Adrenal gland (tissue), 12 donors: ENCODE data around the gene SP110. TPM values are rescaled to one million over a fixed set of nuclear protein-coding genes. Genes with fewer than 3 reads are reported as not detected.

Source experiments
- polyA plus RNA-seq, 3 donors: library from polyadenylated mRNA; stranded (reverse); fragments of 200-250 nt in 2 of 3; fragments of 350-450 nt in 1 of 3; fragmentation: Illumina TruSeq in 1 of 3; extraction: RNeasy Lipid Tissue Mini Kit (QIAGEN cat#74804) in 1 of 3; gene quantifications; one replicate each; pipeline ENCODE4 v1.2.3, GENCODE V29; 2013 to 2014
- total RNA-seq, 9 donors: library from RNA; depleted of rRNA in 4 of 9; stranded (reverse); fragments of >200 nt in 4 of 9; fragments of 120-200 nt in 1 of 9; fragmentation: NEBNext Ultra II Directional in 1 of 9; extraction: Animal tissue kit (Norgen Biotek cat#: 25700) in 1 of 9; gene quantifications; one replicate each; pipeline versions ENCODE4 v1.1.0 to v1.2.4, GENCODE V29; 2013 to 2023
- donor health status: healthy with polysubstance abuse.
- donor health status: Bipolar disorder and iron deficiency.
- donor health status: DM: yes; HTN: yes; CAD: no.
- donor health status: DM: no; HTN: no; CAD: no.
- donor health status: DM: no; HTN: no; CAD: no.
- donor health status: DM: yes; HTN: yes; CAD: no.

SP110 gene
- total and polyA plus RNA-seq, 12 donors = 7.8 to 37.9 (median 16.8) TPM

Other genes with a start within 250 kb of the SP110 start
- gene SLC16A14, start 151.1 kb downstream of the SP110 start, total RNA-seq = 10 to 100 TPM in 3 of 9 donors, 1 to 10 TPM in 6; 4.7 to 23.5 (median 8.0) TPM
- 10 to 100 TPM in 1 of 3 donors, 1 to 10 TPM in 1, under 1 TPM in 1; 0.88 to 12.1 (median 4.3) TPM for gene SLC16A14, start 151.1 kb downstream of the SP110 start, polyA plus RNA-seq
- gene SP140, start 5.8 kb upstream of the SP110 start, total RNA-seq = 1 to 10 TPM in 6 of 9 donors, under 1 TPM in 3; 0.06 to 2.8 (median 1.6) TPM
- 1 to 10 TPM in 2 of 3 donors, under 1 TPM in 1; 0.84 to 2.3 (median 1.9) TPM for gene SP140, start 5.8 kb upstream of the SP110 start, polyA plus RNA-seq
- 10 to 100 TPM in 8 of 9 donors, 1 to 10 TPM in 1; 6.5 to 30.8 (median 16.2) TPM for gene SP140L, start 107.2 kb upstream of the SP110 start, total RNA-seq
- gene SP140L, start 107.2 kb upstream of the SP110 start, polyA plus RNA-seq = 10 to 100 TPM; 22.4 to 25.6 (median 23.4) TPM
- gene SP100, start 196.2 kb upstream of the SP110 start, total RNA-seq = 100 to 1,000 TPM in 6 of 9 donors, 10 to 100 TPM in 3; 59.2 to 147 (median 109) TPM
- 10 to 100 TPM; 77.6 to 92.5 (median 82.0) TPM for gene SP100, start 196.2 kb upstream of the SP110 start, polyA plus RNA-seq